UCSD-AML1 (cell line): ENCODE results near the gene MAGEA9.
"Not testable (repeated sequence)": the region's sequence is repeated elsewhere in the genome, so short reads cannot be mapped to it uniquely, and the experiment has no call there.

Source experiments
- DNase-seq: peaks from one replicate; lab custom pipeline; 2025; ENCODE audit not compliant: unreplicated experiment; lab: John Stamatoyannopoulos, UW

MAGEA9 gene

GRCh38 chrX:149804102-149804501 is 22.4 kb downstream of the MAGEA9 start:
- no peak for DNase-seq

DNA sequence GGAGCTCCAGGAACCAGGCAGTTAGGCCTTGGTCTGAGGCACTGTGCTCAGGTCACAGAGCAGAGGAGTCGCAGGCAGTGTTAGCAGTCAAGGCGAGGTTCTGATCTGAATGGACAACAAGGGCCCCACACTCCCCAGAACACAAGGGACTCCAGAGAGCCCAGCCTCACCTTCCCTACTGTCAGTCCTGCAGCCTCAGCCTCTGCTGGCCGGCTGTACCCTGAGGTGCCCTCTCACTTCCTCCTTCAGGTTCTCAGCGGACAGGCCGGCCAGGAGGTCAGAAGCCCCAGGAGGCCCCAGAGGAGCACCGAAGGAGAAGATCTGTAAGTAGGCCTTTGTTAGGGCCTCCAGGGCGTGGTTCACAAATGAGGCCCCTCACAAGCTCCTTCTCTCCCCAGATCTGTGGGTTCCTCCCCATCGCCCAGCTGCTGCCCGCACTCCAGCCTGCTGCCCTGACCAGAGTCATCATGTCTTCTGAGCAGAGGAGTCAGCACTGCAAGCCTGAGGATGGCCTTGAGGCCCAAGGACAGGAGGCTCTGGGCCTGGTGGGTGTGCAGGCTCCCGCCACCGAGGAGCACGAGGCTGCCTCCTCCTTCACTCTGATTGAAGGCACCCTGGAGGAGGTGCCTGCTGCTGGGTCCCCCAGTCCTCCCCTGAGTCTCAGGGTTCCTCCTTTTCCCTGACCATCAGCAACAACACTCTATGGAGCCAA is 26.2 kb downstream of the MAGEA9 start:
- DNase-seq, result no peak

GRCh38 chrX:149818652-149819051 is 36.9 kb downstream of the MAGEA9 start:
- no peak for DNase-seq

DNA sequence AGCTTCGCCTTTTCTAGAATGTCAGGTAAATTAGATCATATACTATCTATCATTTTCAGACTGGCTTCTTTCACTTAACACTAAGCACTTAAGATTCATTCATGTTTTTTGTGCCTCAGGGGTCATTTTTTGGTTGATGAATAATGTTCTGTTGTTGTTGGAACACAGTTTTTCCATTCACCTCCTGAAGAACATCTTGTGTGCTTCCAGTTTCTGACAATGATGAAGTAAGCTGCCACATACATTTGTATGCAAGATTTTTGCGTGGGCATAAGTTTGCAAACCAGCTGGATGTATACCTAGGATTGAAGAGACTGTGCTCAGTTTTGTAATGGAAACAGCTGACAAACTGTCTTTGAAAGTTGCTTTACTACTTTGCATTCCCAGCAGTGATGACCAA is 37.6 kb downstream of the MAGEA9 start:
- DNase-seq, result no peak

DNA sequence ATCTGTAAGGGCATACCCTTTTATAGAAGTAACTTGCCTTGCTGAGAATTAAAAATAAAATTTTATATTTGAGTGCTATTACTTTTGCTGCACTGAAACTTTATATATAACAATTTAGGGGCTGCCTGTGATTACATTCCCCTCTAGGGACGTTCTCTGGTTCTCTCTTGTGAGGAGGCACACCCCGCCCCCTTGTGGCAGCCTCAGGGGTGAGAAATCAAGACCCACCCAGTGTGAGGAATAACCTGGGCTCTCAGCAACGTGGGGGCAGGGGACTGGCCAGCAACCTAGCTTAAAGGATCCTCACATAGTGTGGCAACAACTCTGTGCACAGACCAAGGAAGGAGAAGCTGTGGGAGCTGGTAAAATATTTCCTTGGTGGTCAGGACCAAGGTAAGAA is 43.7 kb downstream of the MAGEA9 start:
- DNase-seq, result peak; percentile 20

- no peak for DNase-seq
Observed at GRCh38 chrX:149827254-149827653, 45.5 kb downstream of the MAGEA9 start.

DNA sequence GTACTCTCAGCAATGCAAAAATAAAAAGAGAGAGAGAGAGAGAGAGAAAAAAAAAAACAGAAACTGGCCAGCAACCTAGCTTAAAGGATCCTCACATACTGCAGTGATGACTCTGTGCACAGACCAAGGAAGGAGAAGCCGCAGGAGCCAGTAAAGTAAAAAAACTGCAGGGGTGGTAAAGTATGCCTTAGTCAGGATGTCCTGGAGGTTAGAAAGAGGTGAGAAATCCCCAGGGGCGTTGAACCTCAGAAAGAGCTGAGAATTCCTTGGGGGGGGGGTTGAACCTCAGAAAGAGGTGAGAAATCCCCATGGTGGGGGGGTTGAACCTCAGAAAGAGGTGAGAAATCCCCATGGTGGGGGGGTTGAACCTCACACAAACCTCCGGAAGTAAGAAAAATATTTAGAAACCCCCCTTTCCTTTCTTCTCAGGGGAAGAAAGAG is 48.0 kb downstream of the MAGEA9 start:
- no peak for DNase-seq

DNA sequence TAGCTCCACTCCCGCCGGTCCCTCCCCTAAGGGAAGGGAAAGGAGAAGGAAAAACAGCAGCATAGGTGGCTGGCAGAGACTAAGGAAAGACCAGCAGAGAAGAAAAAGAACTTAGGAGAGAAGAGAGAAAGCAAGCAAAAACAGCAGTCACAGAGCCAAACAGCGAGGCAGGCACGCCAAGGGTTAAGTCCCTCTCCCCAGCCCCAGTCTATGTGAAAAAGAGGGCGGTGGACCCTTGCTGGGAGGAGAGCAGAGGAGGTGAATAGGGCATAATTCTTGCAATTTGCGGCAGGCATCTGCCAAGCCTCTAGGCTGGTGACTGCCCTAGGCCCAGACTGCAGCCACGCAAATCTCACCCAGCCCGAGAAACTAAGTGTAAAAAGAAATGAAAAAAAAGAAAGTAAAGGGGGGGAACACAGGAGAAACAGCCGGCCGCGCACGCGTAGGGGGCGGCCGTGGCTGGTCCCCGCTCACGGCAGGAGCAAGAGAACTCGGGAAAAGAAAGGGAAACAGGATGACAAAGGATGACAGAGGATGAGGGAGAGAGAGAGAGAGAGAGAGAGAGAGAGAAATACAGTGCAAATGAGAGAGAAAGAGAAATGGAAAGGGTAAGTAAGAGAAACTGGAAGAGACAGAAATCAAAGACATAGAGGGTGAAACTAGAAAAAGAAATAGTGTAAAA is 48.6 kb downstream of the MAGEA9 start:
- no peak for DNase-seq

GRCh38 chrX:149831473-149831872 is 49.7 kb downstream of the MAGEA9 start:
- DNase-seq, result no peak

DNA sequence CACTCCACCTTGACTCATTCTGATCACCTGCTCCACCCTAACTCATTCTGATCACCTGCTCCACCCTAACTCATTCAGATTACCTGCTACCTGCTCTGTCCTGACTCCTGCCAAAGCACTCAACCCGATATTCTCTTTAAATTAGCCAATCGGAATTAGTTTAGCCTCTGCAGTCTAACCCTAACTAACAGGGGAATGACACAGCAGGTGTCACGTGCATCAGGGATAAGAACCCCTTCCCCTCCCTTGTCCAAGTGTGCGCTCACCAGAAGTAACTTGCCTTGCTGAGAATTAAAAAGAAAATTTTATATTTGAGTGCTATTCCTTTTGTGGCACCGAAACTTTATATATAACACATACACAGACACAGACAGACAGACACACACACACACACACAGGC is 55.0 kb downstream of the MAGEA9 start:
- DNase-seq, result not testable (repeated sequence)

GRCh38 chrX:149837167-149837566 is 55.4 kb downstream of the MAGEA9 start:
- DNase-seq, result no peak
